ENCODE data around the gene NOXO1. TPM values are rescaled to one million over a fixed set of nuclear protein-coding genes. Genes with fewer than 3 reads are reported as not detected.

NOXO1 gene
- total and polyA plus RNA-seq, 10 of the 15 experiments (the other 5 are each of a cell fraction or from before 2014, with no cell fraction given): 0.09 to 0.76 (median 0.26) TPM; not detected in 4

- no peaks in the 10 kb centered on the region; a peak in 2 of 4 replicates for H3K36me3 ChIP-seq (ENCODE audit: control insufficient read depth in 2 of 2, insufficient read depth in 2 of 2, low read length in 1 of 2)
- peaks cover 10% of the 10 kb centered on the region; the same call in 1 of the 2 replicates for H3K4me1 ChIP-seq (ENCODE audit: control insufficient read depth, insufficient read depth, low read length)
- in situ Hi-C loops (cut with MboI): no loop called here
- 58% methylated on average over 19 of the region's 19 CpGs for WGBS (ENCODE audit: insufficient coverage, insufficient replicate concordance, low lambda C conversion rate, missing lambda C conversion rate)
- ChIA-PET CTCF (interaction anchor here (1.8 kb wide), 1 partner anchor 15 kb away, joined by 4 read pairs; no protein-coding TSS in a partner anchor), RAD21 (ENCODE audit: unreplicated experiment) (no interaction called here), POLR2A (interaction anchor here (0.6 kb wide), 1 partner anchor 105 kb away, joined by 6 read pairs; no protein-coding TSS in a partner anchor), SMC1A (ENCODE audit: uncharacterized antibody, unreplicated experiment) (interaction anchor here (0.6 kb wide), 1 partner anchor 108 kb away, joined by 3 read pairs; no protein-coding TSS in a partner anchor)
- peaks cover 17% of the 10 kb centered on the region for H3K79me2 ChIP-seq (ENCODE audit: control insufficient read depth, insufficient read depth, low read length)
- intact Hi-C loops (cut with micrococcal nuclease; ENCODE audit: unreplicated experiment): no loop called here
- ATAC-seq (no peak), FAIRE-seq (no peak), DNase-seq (ENCODE audit: low read depth, low spot score) (no peak)
- H4K20me1 ChIP-seq (ENCODE audit: control insufficient read depth, insufficient read depth): no peaks in the 10 kb centered on the region
- no peak overlapping the region for H3K4me3 ChIP-seq
- H3K4me2 ChIP-seq (ENCODE audit: control insufficient read depth, insufficient read depth): no peak overlapping the region
- H3K27me3 ChIP-seq (replicated peaks in 1 of 2; ENCODE audit: control insufficient read depth in 2 of 2, insufficient read depth in 2 of 2, low read length in 1 of 2): no peaks in the 10 kb centered on the region; a peak in 1 of 4 replicates
- BruUV-seq (replicated peaks): no TSS peak
- no peaks in the 10 kb centered on the region for H3K9me3 ChIP-seq (replicated peaks; ENCODE audit: control insufficient read depth, insufficient read depth, low read length)
- no peak overlapping the region for H3K27ac ChIP-seq (ENCODE audit: control insufficient read depth, insufficient read depth)
- H3K9ac ChIP-seq (ENCODE audit: control insufficient read depth, insufficient read depth, low read length): no peak overlapping the region
- no peak overlapping the region for H2AFZ ChIP-seq (ENCODE audit: control insufficient read depth, low read depth, low read length)
- TF ChIP-seq RUNX3 (IDR thresholded peaks at IDR 0.05; ENCODE audit: low read length) (no peak), NR2C2 (IDR thresholded peaks at IDR 0.05; ENCODE audit: borderline replicate concordance, control insufficient read depth, insufficient read length, low read depth) (no peak), NKRF (conservative IDR thresholded peaks at IDR 0.05) (no peak), BACH1 (IDR thresholded peaks at IDR 0.05; ENCODE audit: borderline replicate concordance) (no peak), ZBTB40 (IDR thresholded peaks at IDR 0.05; ENCODE audit: borderline replicate concordance) (no peak), NBN (IDR thresholded peaks at IDR 0.05) (no peak)
- TF ChIP-seq, protein P1, sequence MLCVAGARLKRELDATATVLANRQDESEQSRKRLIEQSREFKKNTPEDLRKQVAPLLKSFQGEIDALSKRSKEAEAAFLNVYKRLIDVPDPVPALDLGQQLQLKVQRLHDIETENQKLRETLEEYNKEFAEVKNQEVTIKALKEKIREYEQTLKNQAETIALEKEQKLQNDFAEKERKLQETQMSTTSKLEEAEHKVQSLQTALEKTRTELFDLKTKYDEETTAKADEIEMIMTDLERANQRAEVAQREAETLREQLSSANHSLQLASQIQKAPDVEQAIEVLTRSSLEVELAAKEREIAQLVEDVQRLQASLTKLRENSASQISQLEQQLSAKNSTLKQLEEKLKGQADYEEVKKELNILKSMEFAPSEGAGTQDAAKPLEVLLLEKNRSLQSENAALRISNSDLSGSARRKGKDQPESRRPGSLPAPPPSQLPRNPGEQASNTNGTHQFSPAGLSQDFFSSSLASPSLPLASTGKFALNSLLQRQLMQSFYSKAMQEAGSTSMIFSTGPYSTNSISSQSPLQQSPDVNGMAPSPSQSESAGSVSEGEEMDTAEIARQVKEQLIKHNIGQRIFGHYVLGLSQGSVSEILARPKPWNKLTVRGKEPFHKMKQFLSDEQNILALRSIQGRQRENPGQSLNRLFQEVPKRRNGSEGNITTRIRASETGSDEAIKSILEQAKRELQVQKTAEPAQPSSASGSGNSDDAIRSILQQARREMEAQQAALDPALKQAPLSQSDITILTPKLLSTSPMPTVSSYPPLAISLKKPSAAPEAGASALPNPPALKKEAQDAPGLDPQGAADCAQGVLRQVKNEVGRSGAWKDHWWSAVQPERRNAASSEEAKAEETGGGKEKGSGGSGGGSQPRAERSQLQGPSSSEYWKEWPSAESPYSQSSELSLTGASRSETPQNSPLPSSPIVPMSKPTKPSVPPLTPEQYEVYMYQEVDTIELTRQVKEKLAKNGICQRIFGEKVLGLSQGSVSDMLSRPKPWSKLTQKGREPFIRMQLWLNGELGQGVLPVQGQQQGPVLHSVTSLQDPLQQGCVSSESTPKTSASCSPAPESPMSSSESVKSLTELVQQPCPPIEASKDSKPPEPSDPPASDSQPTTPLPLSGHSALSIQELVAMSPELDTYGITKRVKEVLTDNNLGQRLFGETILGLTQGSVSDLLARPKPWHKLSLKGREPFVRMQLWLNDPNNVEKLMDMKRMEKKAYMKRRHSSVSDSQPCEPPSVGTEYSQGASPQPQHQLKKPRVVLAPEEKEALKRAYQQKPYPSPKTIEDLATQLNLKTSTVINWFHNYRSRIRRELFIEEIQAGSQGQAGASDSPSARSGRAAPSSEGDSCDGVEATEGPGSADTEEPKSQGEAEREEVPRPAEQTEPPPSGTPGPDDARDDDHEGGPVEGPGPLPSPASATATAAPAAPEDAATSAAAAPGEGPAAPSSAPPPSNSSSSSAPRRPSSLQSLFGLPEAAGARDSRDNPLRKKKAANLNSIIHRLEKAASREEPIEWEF (IDR thresholded peaks at IDR 0.05; ENCODE audit: insufficient replicate concordance, low read depth, low read length): no peak
- TF ChIP-seq, protein P2, sequence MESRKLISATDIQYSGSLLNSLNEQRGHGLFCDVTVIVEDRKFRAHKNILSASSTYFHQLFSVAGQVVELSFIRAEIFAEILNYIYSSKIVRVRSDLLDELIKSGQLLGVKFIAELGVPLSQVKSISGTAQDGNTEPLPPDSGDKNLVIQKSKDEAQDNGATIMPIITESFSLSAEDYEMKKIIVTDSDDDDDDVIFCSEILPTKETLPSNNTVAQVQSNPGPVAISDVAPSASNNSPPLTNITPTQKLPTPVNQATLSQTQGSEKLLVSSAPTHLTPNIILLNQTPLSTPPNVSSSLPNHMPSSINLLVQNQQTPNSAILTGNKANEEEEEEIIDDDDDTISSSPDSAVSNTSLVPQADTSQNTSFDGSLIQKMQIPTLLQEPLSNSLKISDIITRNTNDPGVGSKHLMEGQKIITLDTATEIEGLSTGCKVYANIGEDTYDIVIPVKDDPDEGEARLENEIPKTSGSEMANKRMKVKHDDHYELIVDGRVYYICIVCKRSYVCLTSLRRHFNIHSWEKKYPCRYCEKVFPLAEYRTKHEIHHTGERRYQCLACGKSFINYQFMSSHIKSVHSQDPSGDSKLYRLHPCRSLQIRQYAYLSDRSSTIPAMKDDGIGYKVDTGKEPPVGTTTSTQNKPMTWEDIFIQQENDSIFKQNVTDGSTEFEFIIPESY (IDR thresholded peaks at IDR 0.05): no peak
These were observed 35.5 kb downstream of the NOXO1 start for GRCh38 chr16:1945559-1946391.

All from GM12878 (cell line).